VCaP (cell line): ENCODE data around the gene FXYD2.

Source experiments
- H3K27ac ChIP-seq: fragments of 450-650 bp; 2 replicates; pipeline ENCODE4 v1.5.1; 2017
- TF ChIP-seq, protein P1 (sequence below): fragments of 450-650 bp; conservative IDR thresholded peaks from 2 replicates; pipeline ENCODE4 v1.5.1; 2017; ENCODE audit warnings: mild to moderate bottlenecking, moderate library complexity

Gene FXYD2

DNA sequence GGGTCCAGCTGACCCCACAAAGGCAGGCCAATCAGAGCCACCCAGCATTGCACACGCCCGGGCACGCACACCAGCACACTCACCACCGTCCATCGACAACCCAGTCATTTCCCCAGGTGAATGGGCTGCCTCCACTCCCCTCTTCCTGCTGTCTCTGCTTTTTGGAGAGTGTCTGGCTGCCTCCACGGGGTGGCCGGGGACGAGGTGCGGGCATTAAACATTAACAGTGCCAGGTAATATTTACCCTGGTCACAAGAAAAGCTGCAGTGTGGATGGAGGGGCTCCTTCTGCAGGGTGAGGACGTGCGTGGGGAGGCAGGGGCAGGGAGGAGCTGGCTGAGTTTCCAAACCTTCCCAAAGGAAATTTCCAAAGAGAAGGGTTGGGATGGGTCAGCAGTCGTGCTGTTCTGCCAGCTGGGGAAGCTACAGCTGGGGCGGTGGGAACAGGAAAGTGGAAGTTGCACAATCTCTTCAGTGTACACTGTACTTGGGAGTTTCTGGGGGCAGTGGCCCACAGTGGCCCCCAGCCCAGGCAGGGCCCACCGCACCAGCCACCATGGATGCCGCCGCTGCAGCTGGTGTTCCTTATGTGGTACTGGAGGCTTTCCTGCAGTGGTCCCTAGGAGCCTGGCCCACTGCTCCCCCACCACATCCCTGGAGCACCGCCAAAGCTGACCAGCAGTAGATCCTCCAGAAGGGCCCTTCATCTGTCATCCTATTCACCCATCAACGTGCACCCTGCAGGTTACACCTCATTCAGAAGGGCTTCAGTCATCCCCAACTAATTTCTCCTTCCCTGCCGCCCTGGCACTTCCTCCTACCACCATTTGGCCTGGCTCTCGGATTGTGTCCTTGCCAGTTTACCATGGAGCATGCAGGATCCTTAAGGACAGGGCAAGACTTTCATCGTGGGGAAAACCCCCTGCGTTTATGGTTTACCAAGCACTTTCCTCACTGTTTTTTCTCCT lies at the start of gene FXYD2:
FXYD2 (minus strand) TSS at position 174 of the 967 bp plus-strand sequence; CDS start at position 108, 66 bp downstream.
- TF ChIP-seq, protein P1, sequence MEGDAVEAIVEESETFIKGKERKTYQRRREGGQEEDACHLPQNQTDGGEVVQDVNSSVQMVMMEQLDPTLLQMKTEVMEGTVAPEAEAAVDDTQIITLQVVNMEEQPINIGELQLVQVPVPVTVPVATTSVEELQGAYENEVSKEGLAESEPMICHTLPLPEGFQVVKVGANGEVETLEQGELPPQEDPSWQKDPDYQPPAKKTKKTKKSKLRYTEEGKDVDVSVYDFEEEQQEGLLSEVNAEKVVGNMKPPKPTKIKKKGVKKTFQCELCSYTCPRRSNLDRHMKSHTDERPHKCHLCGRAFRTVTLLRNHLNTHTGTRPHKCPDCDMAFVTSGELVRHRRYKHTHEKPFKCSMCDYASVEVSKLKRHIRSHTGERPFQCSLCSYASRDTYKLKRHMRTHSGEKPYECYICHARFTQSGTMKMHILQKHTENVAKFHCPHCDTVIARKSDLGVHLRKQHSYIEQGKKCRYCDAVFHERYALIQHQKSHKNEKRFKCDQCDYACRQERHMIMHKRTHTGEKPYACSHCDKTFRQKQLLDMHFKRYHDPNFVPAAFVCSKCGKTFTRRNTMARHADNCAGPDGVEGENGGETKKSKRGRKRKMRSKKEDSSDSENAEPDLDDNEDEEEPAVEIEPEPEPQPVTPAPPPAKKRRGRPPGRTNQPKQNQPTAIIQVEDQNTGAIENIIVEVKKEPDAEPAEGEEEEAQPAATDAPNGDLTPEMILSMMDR, result no peak
- no peak within 1 kb of the TSS for H3K27ac ChIP-seq

DNA sequence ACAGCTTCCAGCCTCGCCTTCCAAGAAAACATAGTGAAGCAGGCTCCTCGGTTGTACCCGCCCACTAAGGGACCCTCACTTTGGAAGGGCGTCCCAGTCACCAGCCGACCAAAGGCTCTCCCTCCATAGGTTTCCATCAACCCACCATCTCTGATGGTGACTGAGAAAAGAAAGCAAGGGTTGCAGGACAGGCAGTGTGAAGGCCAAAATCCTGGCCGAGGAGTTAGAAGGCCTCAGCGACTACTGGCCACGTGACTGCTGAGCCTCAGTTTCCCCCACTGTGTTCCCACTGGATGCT lies 49.2 kb upstream of the FXYD2 start:
- TF ChIP-seq, protein P1, result no peak
- H3K27ac ChIP-seq, result no peak overlapping the region

DNA sequence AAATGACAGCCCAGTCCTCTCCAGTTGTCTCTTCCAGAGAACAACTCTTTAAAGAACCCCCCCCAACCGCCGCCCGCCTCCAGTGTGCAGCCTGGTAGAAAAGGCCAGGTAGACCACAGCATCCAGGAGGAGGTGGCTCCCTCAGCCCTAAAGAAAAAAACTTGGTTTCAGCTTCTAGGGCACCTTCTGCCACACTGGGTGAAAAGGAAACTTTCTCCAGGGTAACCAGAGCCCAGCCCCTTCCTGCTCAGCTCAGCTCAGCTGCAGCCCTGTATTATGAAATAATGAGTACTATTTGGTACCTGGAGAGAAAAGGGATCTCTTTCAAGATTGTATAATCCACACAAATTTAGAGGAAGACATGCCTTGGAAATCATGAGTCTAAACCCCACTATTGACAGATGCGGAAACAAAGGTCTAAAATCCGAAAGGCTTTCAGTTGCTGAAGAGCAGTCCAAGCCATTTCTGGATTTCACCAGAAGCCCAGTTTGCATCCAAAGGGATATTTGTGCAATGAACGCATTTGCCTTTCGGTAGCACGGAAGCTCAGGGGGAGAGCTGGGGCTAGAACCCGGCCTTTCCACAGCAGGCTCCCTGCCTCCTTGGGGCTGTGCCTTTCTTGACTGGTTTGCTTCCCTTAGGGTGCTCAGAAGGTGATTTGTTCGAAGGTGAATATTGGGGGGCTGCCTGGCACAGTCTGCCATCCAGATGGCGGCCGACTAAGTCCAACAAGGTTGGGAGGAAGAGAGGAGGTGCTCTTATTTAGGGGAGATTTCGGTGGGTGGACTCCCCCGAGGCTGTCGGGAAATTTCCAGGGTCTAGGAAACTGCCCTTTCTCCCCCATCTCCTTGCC lies 48.7 kb upstream of the FXYD2 start:
- TF ChIP-seq, protein P1, result no peak
- H3K27ac ChIP-seq, result no peak overlapping the region

DNA sequence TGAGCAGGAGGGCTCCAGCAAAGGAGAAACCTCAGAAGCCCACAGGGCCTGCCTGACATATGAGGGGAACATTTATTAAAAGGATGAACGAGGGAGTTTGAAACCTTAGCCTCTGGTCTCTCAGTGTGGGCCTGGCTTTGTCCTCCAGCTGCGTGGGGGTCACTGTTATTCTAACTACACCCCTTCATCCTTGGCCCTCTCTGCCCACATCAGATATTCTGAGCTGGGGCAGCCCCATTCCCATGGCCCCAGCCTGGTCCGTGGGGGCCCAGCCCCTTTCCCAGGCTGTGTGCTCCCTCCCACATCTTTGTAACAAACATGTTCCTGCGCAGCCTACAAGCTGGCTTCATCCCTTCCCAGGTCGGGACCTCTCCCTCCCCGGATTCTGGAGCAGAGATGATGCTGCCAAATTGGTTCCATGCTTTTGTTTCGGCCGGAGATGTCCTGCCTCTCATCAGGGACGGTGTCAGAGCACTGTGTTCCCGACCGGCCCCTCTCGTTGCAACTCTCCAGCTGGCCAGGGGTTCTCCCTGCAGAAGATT lies 47.9 kb upstream of the FXYD2 start:
- H3K27ac ChIP-seq, result no peak overlapping the region
- TF ChIP-seq, protein P1, result no peak

DNA sequence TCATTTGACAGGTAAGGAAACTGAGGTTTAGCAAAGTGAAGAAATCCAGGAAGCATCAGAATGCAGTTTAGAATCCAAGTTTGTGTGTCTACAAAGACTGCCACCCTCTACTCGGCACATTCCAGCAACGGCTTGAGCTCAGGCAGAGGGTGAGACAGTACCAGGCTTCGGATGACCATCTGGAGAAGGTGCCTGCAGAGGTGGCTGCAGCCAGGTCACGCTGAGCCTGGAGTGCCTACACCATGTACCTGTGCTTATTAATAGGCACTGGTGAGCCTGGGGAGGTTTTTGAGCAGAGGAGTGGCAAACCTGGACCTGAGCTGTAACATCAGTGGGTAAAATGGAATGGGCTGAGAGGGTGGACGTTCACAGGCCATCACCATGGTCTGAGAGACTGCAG lies 47.2 kb upstream of the FXYD2 start:
- H3K27ac ChIP-seq, result no peak overlapping the region
- TF ChIP-seq, protein P1, result no peak

- no peak overlapping the region for H3K27ac ChIP-seq
Measured at GRCh38 chr11:117871160-117871559, 46.6 kb upstream of the FXYD2 start.

More at GRCh38 chr11:117871160-117871559, 46.6 kb upstream of the FXYD2 start:
- TF ChIP-seq, protein P1, result no peak
